K562 (cell line): ENCODE data around the gene CZIB. TPM values are rescaled to one million over a fixed set of nuclear protein-coding genes. Genes with fewer than 3 reads are reported as not detected.

ENCODE experiments used
- ASH1L ChIP-seq: fragments of 450-650 bp; IDR thresholded peaks from 2 replicates; pipeline ENCODE4 v1.6.1; 2018; ENCODE audit warnings: borderline replicate concordance, mild to moderate bottlenecking, low read depth; ENCODE audit not compliant: partially characterized antibody
- BCL6 ChIP-seq: fragments of 250-450 bp; sonication (Bioruptor Pico); IDR thresholded peaks from 2 replicates; pipeline ENCODE4 v1.4.0; 2020
- EGR1 ChIP-seq: fragments of 450-650 bp; conservative IDR thresholded peaks from 2 replicates; pipeline ENCODE4 v1.6.1; 2017; ENCODE audit warnings: mild to moderate bottlenecking
- EWSR1 ChIP-seq: fragments of 450-650 bp; IDR thresholded peaks from 2 replicates; pipeline ENCODE4 v1.6.1; 2018; ENCODE audit warnings: borderline replicate concordance, mild to moderate bottlenecking, low read depth, moderate library complexity; ENCODE audit not compliant: partially characterized antibody
- FOXJ2 ChIP-seq: fragments of 200-800 bp; sonication (Bioruptor generic); IDR thresholded peaks from 2 replicates; pipeline ENCODE4 v1.6.1; 2016; ENCODE audit warnings: missing genetic modification characterization, missing compliant biosample characterization
- KDM1A ChIP-seq, 2 experiments: fragments of 450-650 bp; IDR thresholded peaks; 2 replicates each; pipeline ENCODE4 v1.6.1; 2016; ENCODE audit warnings: mild to moderate bottlenecking in 2 of 2
- KHSRP ChIP-seq: fragments of 450-650 bp; IDR thresholded peaks from 2 replicates; pipeline ENCODE4 v1.6.1; 2017
- KLF10 ChIP-seq: fragments of 250-450 bp; sonication (Bioruptor Pico); IDR thresholded peaks from 2 replicates; pipeline ENCODE4 v1.6.1; 2021; ENCODE audit warnings: matching md5 sums
- KLF13 ChIP-seq: fragments of 450-650 bp; IDR thresholded peaks from 2 replicates; pipeline ENCODE4 v1.6.1; 2016; ENCODE audit warnings: missing genetic modification characterization, low read depth, mild to moderate bottlenecking, missing compliant biosample characterization, moderate library complexity, borderline replicate concordance
- LEF1 ChIP-seq: fragments of 450-650 bp; IDR thresholded peaks from 2 replicates; pipeline ENCODE4 v1.6.1; 2016; ENCODE audit warnings: mild to moderate bottlenecking
- MTA1 ChIP-seq: fragments of 450-650 bp; IDR thresholded peaks from 2 replicates; pipeline ENCODE4 v1.6.1; 2017; ENCODE audit warnings: borderline replicate concordance
- NCOA1 ChIP-seq: fragments of 450-650 bp; IDR thresholded peaks from 2 replicates; pipeline ENCODE4 v1.6.1; 2016; ENCODE audit warnings: low read depth
- NCOA2 ChIP-seq, 2 experiments: fragments of 450-650 bp; IDR thresholded peaks; 2 replicates each; pipeline ENCODE4 v1.6.1; 2018; ENCODE audit warnings: mild to moderate bottlenecking in 2 of 2, moderate library complexity in 1 of 2; ENCODE audit not compliant: partially characterized antibody in 2 of 2
- NCOA6 ChIP-seq: fragments of 450-650 bp; IDR thresholded peaks from 2 replicates; pipeline ENCODE4 v1.6.1; 2017; ENCODE audit warnings: mild to moderate bottlenecking
- NFYB ChIP-seq: IDR thresholded peaks from 2 replicates; pipeline ENCODE4 v1.6.1; 2011; ENCODE audit warnings: mild to moderate bottlenecking, moderate library complexity; ENCODE audit not compliant: insufficient read length; ENCODE audit errors: extremely low read depth
- PRMT5 ChIP-seq: sonication (generic); formaldehyde crosslinking; IDR thresholded peaks from 2 replicates; pipeline ENCODE4 v1.5.0; 2020; ENCODE audit warnings: missing genetic modification reagents
- SAFB2 ChIP-seq: fragments of 200-400 bp; formaldehyde crosslinking; IDR thresholded peaks from 2 replicates; pipeline ENCODE4 v1.6.1; 2018; ENCODE audit warnings: borderline replicate concordance, low read length, low read depth, moderate library complexity; ENCODE audit not compliant: severe bottlenecking
- SOX6 ChIP-seq: fragments of 450-650 bp; IDR thresholded peaks from 2 replicates; pipeline ENCODE4 v1.6.1; 2014; ENCODE audit warnings: mild to moderate bottlenecking
- SRF ChIP-seq, 2 experiments: fragments of 250-450, 450-650 bp in 1 of 2; sonication (Bioruptor Pico) in 1 of 2; sonication (generic) in 1 of 2; formaldehyde crosslinking; IDR thresholded peaks; 2 replicates each; pipeline versions ENCODE4 v1.5.0 to v1.5.1; 2020 to 2022; ENCODE audit warnings: mild to moderate bottlenecking in 1 of 2, missing genetic modification reagents in 1 of 2
- TBP ChIP-seq: optimal IDR thresholded peaks from 2 replicates; pipeline ENCODE3; 2011; ENCODE audit warnings: low read depth, low read length, improper control_type of control experiment
- XRCC3 ChIP-seq: fragments of 450-650 bp; IDR thresholded peaks from 2 replicates; pipeline ENCODE4 v1.6.1; 2017; ENCODE audit warnings: mild to moderate bottlenecking, moderate library complexity
- ZFX ChIP-seq: sonication (generic); formaldehyde crosslinking; IDR thresholded peaks from 2 replicates; pipeline ENCODE4 v1.8.0; 2022; ENCODE audit warnings: mild to moderate bottlenecking, missing genetic modification reagents, moderate library complexity
- ZNF224 ChIP-seq: sonication (generic); formaldehyde crosslinking; IDR thresholded peaks from 2 replicates; pipeline ENCODE4 v1.8.0; 2022; ENCODE audit warnings: mild to moderate bottlenecking, missing genetic modification reagents
- ZNF696 ChIP-seq: fragments of 250-450 bp; sonication (Bioruptor Pico); conservative IDR thresholded peaks from 2 replicates; pipeline ENCODE4 v1.4.0; 2020; ENCODE audit warnings: mild to moderate bottlenecking, moderate library complexity
- ZNF764 ChIP-seq: fragments of 250-450 bp; sonication (Bioruptor Pico); IDR thresholded peaks from 2 replicates; pipeline ENCODE4 v1.4.0; 2020; ENCODE audit warnings: low read depth, mild to moderate bottlenecking, moderate library complexity
- polyA plus RNA-seq, 8 experiments: library from polyadenylated mRNA; depleted of rRNA in 4 of 8; stranded (reverse) in 5 of 8; unstranded in 3 of 8; fragments of >200 nt; fragmentation: Nextera tagmentation in 2 of 8; fragmentation: Illumina TruSeq in 1 of 8; extraction: Ambion mirVana in 2 of 8; extraction: Trizol in 1 of 8; gene quantifications; 2 replicates each; pipeline versions ENCODE4 v1.2.1 to v1.2.3, GENCODE V29; 2011 to 2014; ENCODE audit warnings: inconsistent platforms in 1 of 8, missing spikeins in 1 of 8
- total RNA-seq, 7 experiments: library from RNA; depleted of rRNA in 6 of 7; stranded (reverse); fragments of >200 nt in 6 of 7; fragmentation: Illumina TruSeq in 2 of 7; extraction: Trizol in 2 of 7; gene quantifications; 2 replicates each; pipeline versions ENCODE4 v1.2.1 to v1.2.3, GENCODE V29; 2011 to 2021; ENCODE audit warnings: low replicate concordance in 1 of 7
- TF ChIP-seq, protein P1 (sequence below): fragments of 250-450 bp; sonication (Bioruptor Pico); IDR thresholded peaks from 2 replicates; pipeline ENCODE4 v1.5.0; 2021; ENCODE audit warnings: mild to moderate bottlenecking, moderate library complexity
- TF ChIP-seq, protein P2 (sequence below): fragments of 450-650 bp; IDR thresholded peaks from 2 replicates; pipeline ENCODE4 v1.6.1; 2016; ENCODE audit warnings: missing biosample characterization, missing genetic modification characterization

Gene CZIB
- total and polyA plus RNA-seq, 9 of the 15 experiments (the other 6 are each of a cell fraction or from before 2014, with no cell fraction given): 52.6 to 111 (median 80.0) TPM

DNA sequence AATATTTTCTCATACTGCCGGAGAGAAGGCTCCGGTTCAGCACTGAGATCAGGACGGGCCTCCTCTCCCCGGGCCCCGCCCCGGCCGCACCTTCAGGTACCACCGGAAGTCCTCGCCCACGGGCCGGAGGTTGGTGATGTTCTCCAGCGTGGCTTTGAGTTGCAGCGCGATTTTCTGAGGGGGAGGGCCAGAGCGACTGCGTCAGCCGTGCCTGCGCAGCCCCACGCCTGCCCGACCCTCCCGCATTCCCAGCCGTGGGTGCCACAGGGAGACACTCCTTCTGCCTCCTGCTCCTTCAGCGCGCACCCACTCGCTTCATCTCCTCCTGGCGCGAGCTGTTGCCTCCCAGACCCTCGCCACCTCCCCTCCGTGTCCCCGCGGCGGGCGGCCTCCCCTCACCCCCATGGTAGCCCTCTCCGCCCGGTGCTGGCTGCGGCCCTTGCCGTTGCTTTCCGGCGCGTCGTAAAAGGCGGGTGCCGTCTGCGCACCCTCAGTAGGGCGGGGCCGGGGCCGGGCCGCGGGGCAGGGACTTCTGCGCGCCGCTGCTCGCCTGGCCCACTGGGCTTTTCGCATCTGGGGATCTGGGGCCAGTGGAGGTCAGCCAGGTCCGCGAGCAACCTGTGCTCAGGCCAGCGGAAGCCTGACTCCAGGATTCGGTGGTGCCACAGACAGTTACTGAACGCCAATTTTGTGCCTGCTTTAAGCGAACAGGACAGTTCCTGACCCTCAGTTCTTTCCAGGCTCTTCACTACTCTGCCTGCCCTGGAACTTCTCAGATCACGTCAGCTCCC, at the start of gene CZIB (continued):
- TF ChIP-seq, protein P1, sequence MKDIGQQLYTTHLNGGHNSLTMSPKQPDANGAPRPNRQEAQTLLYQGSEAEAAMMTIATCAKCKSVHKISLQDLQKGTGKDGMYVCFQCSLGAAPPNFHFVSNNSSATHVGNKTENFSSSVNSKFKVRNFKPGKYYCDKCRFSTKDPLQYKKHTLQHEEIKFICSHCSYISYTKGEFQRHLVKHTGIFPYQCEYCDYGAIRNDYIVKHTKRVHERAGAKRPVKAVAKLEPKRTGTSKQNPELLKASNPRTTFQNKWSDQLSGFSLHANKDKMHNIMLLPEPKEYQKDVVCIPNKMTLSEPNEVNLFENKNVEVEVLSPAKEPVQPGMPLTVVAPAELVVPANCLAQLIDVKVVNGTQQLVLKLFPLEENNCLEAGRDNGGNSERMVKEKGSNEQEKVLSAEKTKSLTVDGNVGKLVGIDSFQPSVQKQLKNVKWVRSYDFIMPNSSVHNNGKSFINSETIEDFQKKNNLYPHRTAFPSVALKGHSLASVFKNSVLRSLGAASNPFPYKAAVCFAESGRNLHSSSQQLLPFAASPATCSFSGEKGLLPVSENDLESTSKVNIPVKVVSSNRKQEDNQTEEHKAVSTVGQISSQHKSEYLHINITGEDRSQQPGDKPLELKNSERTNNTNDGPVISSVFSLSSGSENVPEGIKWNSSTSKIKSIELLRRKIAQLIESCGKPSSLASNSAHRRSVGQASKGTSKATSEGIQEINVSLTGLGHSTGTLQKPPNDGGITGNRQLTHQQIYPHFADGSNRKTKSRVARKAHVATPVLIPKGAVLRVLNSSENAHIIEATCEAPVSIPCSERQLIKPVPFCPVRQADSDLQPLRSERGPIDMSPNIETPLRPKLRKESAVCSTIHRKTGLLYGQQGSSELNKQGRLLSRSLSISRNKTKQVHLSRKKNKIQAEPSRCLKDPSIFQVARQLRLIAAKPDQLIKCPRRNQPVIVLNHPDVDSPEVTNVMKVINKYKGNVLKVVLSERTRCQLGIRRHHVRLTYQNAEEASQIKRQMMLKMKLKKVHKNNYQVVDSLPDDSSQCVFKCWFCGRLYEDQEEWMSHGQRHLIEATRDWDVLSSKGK (CRISPR knock-in tag): no peak
- TF ChIP-seq SAFB2 (no peak), SOX6 (peak; percentile 58; the same call in 1 of the 2 replicates), EWSR1 (no peak), SRF (CRISPR knock-in tag; IDR thresholded peaks at IDR 0.05) (peak in 1 of 2 experiments; percentile 78; a peak in 2 of 4 replicates), LEF1 (no peak), ASH1L (no peak), NCOA6 (no peak), KHSRP (no peak), TBP (peak; percentile 74), NCOA1 (no peak; the same call in 1 of the 2 replicates), ZNF764 (CRISPR knock-in tag) (no peak), EGR1 (peak; percentile 96), KLF10 (CRISPR knock-in tag) (no peak), KDM1A (IDR thresholded peaks at IDR 0.05) (peak in 1 of 2 experiments; percentile 20; a peak in 1 of 4 replicates), PRMT5 (CRISPR knock-in tag) (no peak), KLF13 (tag) (peak; percentile 45; the same call in 1 of the 2 replicates), ZNF224 (CRISPR knock-in tag) (no peak), FOXJ2 (tag) (no peak), NCOA2 (IDR thresholded peaks at IDR 0.05; ENCODE audit: partially characterized antibody in 2 of 2) (no peak), ZFX (CRISPR knock-in tag) (peak; percentile 98), ZNF696 (CRISPR knock-in tag) (no peak), XRCC3 (no peak), NFYB (no peak), MTA1 (0 out of 2 replicates have a peak, but pooled peaks have one; percentile 52), BCL6 (no peak)
- TF ChIP-seq, protein P2, sequence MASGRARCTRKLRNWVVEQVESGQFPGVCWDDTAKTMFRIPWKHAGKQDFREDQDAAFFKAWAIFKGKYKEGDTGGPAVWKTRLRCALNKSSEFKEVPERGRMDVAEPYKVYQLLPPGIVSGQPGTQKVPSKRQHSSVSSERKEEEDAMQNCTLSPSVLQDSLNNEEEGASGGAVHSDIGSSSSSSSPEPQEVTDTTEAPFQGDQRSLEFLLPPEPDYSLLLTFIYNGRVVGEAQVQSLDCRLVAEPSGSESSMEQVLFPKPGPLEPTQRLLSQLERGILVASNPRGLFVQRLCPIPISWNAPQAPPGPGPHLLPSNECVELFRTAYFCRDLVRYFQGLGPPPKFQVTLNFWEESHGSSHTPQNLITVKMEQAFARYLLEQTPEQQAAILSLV (tag): no peak
